ENCODE data around the gene MRPL14. TPM values are rescaled to one million over a fixed set of nuclear protein-coding genes. Genes with fewer than 3 reads are reported as not detected.
A peak's percentile ranks its signal among the peaks of the same experiment; 100 is the strongest.

Gene MRPL14
- total and polyA plus RNA-seq, 9 of the 15 experiments (the other 6 are each of a cell fraction or from before 2014, with no cell fraction given) = 126 to 424 (median 165) TPM

DNA sequence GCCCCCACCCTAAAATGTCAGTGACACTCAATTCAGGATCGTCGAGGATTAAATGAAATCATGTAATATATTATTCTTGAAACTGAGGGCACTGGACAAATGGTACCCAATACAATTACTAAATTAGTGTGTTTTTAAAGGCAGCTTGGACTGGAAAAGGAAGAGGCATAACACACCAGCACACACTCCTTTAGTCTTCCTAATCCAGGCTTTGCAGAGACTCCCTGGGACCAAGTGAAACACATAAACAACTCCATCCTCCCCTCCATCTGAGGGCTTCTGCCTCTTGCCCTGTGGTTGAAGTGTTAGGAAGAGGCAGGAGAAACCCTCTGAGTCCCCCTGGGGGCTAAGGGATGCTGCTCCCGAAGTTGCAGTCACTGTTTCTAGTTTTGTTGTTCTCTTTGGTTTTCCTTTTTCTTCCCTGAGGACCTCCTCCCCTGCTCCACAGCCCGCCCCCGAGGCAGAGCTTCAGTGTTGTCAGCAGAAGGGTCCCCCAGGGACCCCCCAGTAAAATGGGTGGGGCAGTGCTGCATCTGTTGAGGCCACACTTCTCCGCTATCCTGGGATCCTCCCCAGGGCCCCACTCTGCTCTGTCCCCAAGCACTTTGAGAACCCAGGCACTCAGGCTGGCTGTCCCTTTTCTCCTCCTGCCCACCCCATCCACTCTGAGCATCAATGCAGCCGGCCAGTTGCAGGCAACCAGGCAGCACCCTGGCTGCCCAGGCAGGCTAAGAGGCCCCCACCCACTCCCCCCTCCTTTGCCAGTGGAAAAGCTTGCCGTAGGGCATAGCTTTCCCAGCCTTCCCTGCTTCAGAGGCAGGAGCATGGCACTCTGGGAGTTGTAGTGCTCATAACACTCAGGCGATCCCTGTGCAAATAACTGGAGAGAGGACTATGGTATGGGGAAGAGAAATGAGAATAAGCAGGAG lies 6.0 kb upstream of the MRPL14 start:
- Histone ChIP-seq H3K4me2 (ENCODE audit: insufficient read depth, low read length) (peak overlapping the region; percentile 87), H3K4me3 (peak overlapping the region; percentile 12), H3K27me3 (ENCODE audit: control insufficient read depth in 2 of 2, insufficient read depth in 2 of 2, low read length in 2 of 2) (no peaks in the 10 kb centered on the region), H4K20me1 (replicated peaks; ENCODE audit: control insufficient read depth, insufficient read depth, low read length) (no peaks in the 10 kb centered on the region), H3K9me1 (ENCODE audit: control insufficient read depth, insufficient read depth, low read length) (no peaks in the 10 kb centered on the region), H3K36me3 (ENCODE audit: control insufficient read depth, insufficient read depth, low read length) (peaks cover 40% of the 10 kb centered on the region), H3K79me2 (ENCODE audit: control insufficient read depth, insufficient read depth, low read length) (peaks cover 63% of the 10 kb centered on the region), H3K9ac (ENCODE audit: insufficient read depth in 1 of 2, low read depth in 2 of 2, low read length in 2 of 2) (peak overlapping the region; percentile 51 to 89), H3K27ac (ENCODE audit: extremely low read depth, low read depth, low read length) (peak overlapping the region; percentile 66), H2AFZ (ENCODE audit: low read depth, low read length) (peak overlapping the region; percentile 35; the same call in 1 of the 2 replicates), H3K9me3 (replicated peaks; ENCODE audit: control insufficient read depth, insufficient read depth, low read depth, low read length) (no peaks in the 10 kb centered on the region), H3K4me1 (replicated peaks in 1 of 2; ENCODE audit: control insufficient read depth in 2 of 2, insufficient read depth in 2 of 2, low read length in 2 of 2) (peaks cover 57 to 75% of the 10 kb centered on the region in 2 experiments)
- ChIA-PET CTCF (ENCODE audit: low intra/inter-chr PET ratio) (no interaction called here), POLR2A (interaction anchor here (0.6 to 5.0 kb wide), 9 partner anchors 9 to 114 kb away, joined by 3 to 29 read pairs (median 6); partner anchors contain the start of gene HSP90AB1)
- BruUV-seq (replicated peaks) = no TSS peak
- intact Hi-C loops (cut with micrococcal nuclease) = no loop called here
- 26% methylated on average over 9 of the region's 9 CpGs for WGBS (ENCODE audit: insufficient coverage, low coverage, missing lambda C conversion rate)
- ATAC-seq = peak; percentile 80
- DNase-seq (ENCODE audit: extremely low read depth in 1 of 4, low spot score in 3 of 4) = peak; percentile 53 to 63 (median 57)
- in situ Hi-C loops (cut with MboI) = no loop called here
- FAIRE-seq = peak; percentile 72
- TF ChIP-seq HDAC1 (IDR thresholded peaks at IDR 0.05) = peak in 1 of 2 experiments; percentile 21; a peak in 1 of 4 replicates
- no peak for TF ChIP-seq PHF8 (IDR thresholded peaks at IDR 0.05; ENCODE audit: borderline replicate concordance, low read length)
- no peak for TF ChIP-seq TAF7 (tag; IDR thresholded peaks at IDR 0.05)
- TF ChIP-seq NFYB (IDR thresholded peaks at IDR 0.05; ENCODE audit: extremely low read depth, insufficient read length) = no peak
- TF ChIP-seq EZH2 (IDR thresholded peaks at IDR 0.05; ENCODE audit: borderline replicate concordance, low read depth, low read length) = no peak
- no peak for TF ChIP-seq TCF7 (IDR thresholded peaks at IDR 0.05; ENCODE audit: borderline replicate concordance)
- no peak for TF ChIP-seq NR3C1 (CRISPR knock-in tag; IDR thresholded peaks at IDR 0.05)
- TF ChIP-seq THRAP3 (IDR thresholded peaks at IDR 0.05; ENCODE audit: borderline replicate concordance) = no peak
- 0 out of 2 replicates have a peak, but pooled peaks have one; percentile 8 for TF ChIP-seq SMARCA4 (IDR thresholded peaks at IDR 0.05)
- no peak for TF ChIP-seq E2F1 (CRISPR knock-in tag; IDR thresholded peaks at IDR 0.05)
- TF ChIP-seq KLF13 (tag; IDR thresholded peaks at IDR 0.05; ENCODE audit: borderline replicate concordance, low read depth) = no peak
- TF ChIP-seq MITF (IDR thresholded peaks at IDR 0.05) = no peak
- TF ChIP-seq ATF7 (IDR thresholded peaks at IDR 0.05) = peak; percentile 31; the same call in 1 of the 2 replicates

All from K562 (cell line).